T-helper 2 cell treated with Interferon-gamma antibody and Interleukin-4, amounts not matched to agents 5 μg/mL and 100 μg/mL, for 36 hours (primary cell): Measurements from ENCODE around the gene SLFN13.
A peak's percentile ranks its signal among the peaks of the same experiment; 100 is the strongest.
"Not testable (repeated sequence)": the region's sequence is repeated elsewhere in the genome, so short reads cannot be mapped to it uniquely, and the experiment has no call there.

ENCODE experiments used
- DNase-seq: peaks from one replicate; pipeline ENCODE4 v3.0.0; 2021; ENCODE audit warnings: low spot score
- H3K27ac Mint-ChIP-seq: one replicate; pipeline ENCODE4 v1.8.0; 2021; ENCODE audit warnings: mild to moderate bottlenecking, mixed read lengths
- H3K27me3 Mint-ChIP-seq: one replicate; pipeline ENCODE4 v1.8.0; 2021; ENCODE audit warnings: low read depth, mixed read lengths
- H3K36me3 Mint-ChIP-seq: one replicate; pipeline ENCODE4 v1.8.0; 2021; ENCODE audit warnings: low read depth, mixed read lengths
- H3K4me1 Mint-ChIP-seq: one replicate; pipeline ENCODE4 v1.8.0; 2021; ENCODE audit warnings: low read depth, mixed read lengths
- H3K4me3 Mint-ChIP-seq: one replicate; pipeline ENCODE4 v1.8.0; 2022; ENCODE audit warnings: mild to moderate bottlenecking, moderate library complexity, mixed read lengths
- H3K9me3 Mint-ChIP-seq: one replicate; pipeline ENCODE4 v1.8.0; 2021; ENCODE audit warnings: mixed read lengths

Gene SLFN13

DNA sequence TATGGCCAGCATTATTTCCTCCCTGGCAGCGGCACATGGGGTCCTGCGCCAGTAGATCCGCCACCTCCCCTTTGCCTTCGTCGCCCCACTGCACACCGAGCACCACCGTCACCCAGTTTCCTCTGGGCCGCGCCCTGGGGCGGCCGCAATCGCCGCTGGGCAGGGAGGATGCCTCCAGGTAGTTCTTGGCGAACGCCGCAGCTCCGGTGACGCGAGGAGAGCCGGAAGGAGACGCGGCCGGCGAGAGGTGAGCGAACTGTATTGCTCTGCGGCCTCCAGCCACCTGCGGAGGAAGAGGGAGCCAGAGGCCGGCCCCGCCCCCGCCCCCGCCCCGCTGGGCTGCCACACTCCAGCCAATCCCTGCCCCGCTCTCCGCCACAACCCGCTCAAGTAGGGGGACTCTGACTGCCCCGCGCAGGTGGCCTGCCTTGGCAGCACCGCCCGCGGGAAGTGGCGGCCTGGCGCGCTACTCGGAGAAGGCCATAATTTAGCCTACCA, 11.8 kb upstream of the SLFN13 start:
- Mint-ChIP-seq H3K36me3 (peaks cover 71% of the 10 kb centered on the region), H3K4me1 (peaks cover 16% of the 10 kb centered on the region), H3K27me3 (no peaks in the 10 kb centered on the region), H3K4me3 (peak overlapping the region; percentile 58), H3K9me3 (peaks cover 16% of the 10 kb centered on the region), H3K27ac (peak overlapping the region; percentile 49)
- no peak for DNase-seq

DNA sequence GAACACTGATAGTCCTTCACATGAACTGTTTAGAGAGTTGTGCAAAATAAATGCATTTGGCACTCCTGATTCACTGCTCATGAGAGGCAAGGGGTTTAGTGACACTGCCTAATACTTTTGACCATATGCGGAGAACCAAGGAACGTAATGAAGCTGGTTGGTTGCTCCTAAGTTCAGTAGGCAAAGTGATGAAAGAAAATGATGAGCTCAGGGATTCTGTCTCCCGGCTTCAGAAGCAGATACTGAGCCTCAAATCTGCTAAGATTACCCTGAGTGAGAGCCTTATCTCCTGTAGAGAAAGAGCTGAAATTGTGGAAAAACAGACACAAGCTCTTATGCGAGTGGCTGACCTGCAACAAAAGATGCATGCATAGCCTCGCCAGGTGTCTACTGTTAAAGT, 5.5 kb upstream of the SLFN13 start:
- not testable (repeated sequence) for H3K4me3 Mint-ChIP-seq, H3K27ac Mint-ChIP-seq, H3K9me3 Mint-ChIP-seq, H3K4me1 Mint-ChIP-seq, DNase-seq, H3K27me3 Mint-ChIP-seq
- peaks cover 48% of the 10 kb centered on the region for H3K36me3 Mint-ChIP-seq

DNA sequence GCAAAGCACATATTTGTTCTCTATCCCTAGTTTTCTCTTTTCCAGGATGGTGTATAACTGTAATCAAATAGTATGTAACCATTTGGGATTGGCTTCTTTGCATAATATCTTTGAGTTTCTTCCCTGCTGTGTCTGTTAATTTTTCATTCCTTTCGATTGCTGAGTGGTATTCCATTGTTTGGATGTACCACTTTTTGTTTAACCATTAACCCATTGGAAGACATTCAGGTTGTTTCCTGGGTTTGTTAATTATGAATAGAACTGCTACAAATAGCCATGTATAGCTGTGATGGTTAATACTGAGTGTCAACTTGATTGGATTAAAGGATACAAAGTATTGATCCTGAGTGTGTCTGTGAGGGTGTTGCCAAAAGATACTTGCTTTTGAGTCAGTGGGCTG, 4.6 kb upstream of the SLFN13 start:
- H3K36me3 Mint-ChIP-seq = peaks cover 46% of the 10 kb centered on the region
- no peak for DNase-seq
- peaks cover 4% of the 10 kb centered on the region for H3K4me1 Mint-ChIP-seq
- no peaks in the 10 kb centered on the region for H3K27me3 Mint-ChIP-seq
- no peak overlapping the region for H3K4me3 Mint-ChIP-seq
- no peaks in the 10 kb centered on the region for H3K9me3 Mint-ChIP-seq
- no peak overlapping the region for H3K27ac Mint-ChIP-seq

DNA sequence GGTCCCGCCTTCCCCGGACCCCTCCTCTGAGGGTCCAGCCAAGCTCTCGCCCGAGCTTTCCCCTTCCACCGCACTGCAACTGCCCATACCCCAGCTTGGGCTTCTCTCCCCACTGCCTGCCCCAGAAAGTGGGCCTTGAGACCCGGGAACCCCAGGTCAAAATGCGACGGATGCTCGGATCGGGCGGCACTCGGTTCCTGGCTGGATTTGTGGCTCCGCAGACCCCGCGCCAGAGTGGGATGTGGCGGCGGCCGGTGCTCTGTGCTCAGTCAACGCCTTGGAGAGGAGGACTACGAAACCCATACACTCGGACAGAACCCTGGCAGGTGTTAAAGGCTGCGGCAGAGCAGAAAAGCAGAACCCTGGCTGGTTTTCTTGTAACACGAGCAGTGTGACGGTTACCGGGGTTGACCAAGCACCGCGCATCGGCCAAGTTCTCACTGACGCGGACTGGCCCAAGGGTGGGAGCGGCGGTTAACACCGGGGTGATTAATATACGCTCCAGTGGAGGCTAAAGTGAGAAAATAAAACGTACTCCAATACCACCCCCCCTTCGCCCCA, 885 bp upstream of the SLFN13 start:
- Mint-ChIP-seq H3K4me1 (peaks cover 11% of the 10 kb centered on the region), H3K36me3 (peaks cover 51% of the 10 kb centered on the region), H3K9me3 (no peaks in the 10 kb centered on the region), H3K27ac (peak overlapping the region; percentile 63), H3K4me3 (peak overlapping the region; percentile 40), H3K27me3 (no peaks in the 10 kb centered on the region)
- DNase-seq = no peak

DNA sequence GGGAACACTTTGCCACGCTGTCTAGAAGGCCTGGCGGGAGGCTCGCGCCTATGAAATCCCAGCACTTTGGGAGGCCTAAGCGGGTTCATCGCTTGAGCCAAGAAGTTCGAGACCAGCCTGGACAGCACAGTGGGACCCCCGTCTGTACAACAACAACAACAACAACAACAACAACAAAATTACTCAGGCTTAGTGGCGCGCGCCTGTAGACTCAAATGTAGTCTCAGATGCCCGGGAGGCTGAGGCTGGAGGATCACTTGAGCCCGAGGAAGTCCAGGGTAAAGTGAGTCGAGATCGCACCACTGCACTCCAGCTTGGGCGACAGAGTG, 297 bp upstream of the SLFN13 start:
- Mint-ChIP-seq H3K27ac (peak overlapping the region; percentile 80), H3K4me1 (peaks cover 11% of the 10 kb centered on the region), H3K4me3 (peak overlapping the region; percentile 79), H3K9me3 (no peaks in the 10 kb centered on the region), H3K36me3 (peaks cover 56% of the 10 kb centered on the region), H3K27me3 (no peaks in the 10 kb centered on the region)
- no peak for DNase-seq

DNA sequence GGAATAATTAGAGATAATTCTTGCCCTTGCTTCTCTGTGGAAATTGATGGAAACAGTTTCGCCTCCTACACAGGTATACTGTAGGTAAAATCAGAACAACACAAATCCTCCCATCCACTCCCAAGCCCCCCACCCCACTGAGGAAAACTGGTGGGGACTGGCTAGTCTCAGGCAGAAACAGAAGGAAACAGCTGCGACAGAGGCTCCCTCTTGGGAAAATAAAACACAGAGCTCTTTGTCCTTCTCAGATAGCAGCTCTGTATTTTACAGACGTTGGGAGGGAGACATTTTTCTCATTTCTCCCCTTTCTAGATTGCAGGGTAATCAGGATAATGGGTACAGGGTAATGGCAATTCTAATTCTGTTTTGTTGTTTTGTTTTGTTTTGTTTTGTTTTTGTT, 1.1 kb downstream of the SLFN13 start:
- H3K4me1 Mint-ChIP-seq = peaks cover 11% of the 10 kb centered on the region
- H3K27ac Mint-ChIP-seq = peak overlapping the region; percentile 60
- no peak for DNase-seq
- no peaks in the 10 kb centered on the region for H3K27me3 Mint-ChIP-seq
- H3K4me3 Mint-ChIP-seq = peak overlapping the region; percentile 79
- H3K9me3 Mint-ChIP-seq = no peaks in the 10 kb centered on the region
- peaks cover 64% of the 10 kb centered on the region for H3K36me3 Mint-ChIP-seq

DNA sequence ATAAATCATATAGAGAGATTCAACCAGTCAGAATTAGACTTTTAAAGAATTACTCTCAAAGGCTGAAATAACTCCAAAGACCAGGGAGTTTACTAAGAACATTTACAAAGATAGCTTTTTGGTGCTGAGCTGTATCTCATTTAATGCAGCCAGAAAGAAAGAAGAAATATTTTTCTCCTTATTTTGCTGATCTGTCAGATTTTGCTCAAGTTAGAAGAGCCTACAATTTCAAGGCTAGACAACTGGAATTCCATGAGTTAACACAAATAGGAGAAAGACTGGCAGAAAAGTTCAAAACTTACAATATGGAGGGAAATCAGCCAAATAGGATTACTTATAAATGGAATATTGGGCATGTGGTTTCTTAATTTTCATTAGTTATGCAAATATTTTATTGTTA, 10.1 kb downstream of the SLFN13 start:
- Mint-ChIP-seq H3K9me3 (no peaks in the 10 kb centered on the region), H3K4me3 (no peak overlapping the region), H3K4me1 (peaks cover 8% of the 10 kb centered on the region), H3K27ac (no peak overlapping the region), H3K27me3 (no peaks in the 10 kb centered on the region), H3K36me3 (peaks cover 37% of the 10 kb centered on the region)
- DNase-seq = no peak

DNA sequence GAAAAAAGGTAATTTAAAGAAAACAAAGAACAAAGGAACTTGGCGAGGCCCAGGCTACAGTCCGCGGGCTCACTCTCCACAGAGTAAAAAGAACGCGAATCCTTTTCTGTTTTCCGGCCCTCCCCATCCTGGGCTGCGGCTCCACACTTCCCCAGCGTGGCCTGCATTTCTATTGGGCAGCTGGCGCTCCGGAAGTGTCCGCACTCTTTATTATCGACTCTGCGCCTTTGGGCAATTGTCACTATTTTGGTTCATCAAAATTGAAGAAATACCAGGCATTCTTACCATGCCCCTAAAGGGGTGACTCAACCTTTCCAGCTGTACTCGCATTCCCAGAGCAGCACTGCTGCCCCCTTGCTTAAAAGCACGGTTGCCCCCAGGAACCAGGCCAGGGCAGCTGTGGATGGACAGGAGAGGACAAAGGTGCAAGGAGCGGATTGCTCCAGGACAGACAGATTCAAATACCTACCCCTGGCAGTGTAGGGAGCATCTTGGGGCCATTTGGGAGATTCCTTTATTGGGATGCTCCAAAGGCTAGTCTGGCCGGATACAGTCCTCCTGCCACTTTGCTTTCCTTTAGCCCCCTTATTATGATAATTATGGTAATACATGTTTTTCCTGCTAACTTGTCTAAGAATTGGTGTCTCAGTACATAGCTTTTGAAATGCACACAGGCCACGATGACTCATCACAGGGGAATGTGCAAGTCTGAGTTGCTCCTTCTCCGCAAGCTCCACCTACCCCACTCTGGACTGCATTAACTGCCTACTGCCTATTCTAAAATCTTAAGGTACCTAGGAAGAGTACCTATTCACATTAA, 15.3 kb downstream of the SLFN13 start:
- peaks cover 25% of the 10 kb centered on the region for H3K36me3 Mint-ChIP-seq
- no peaks in the 10 kb centered on the region for H3K27me3 Mint-ChIP-seq
- peak overlapping the region; percentile 63 for H3K27ac Mint-ChIP-seq
- peak overlapping the region; percentile 88 for H3K4me3 Mint-ChIP-seq
- peak; percentile 69 for DNase-seq
- no peaks in the 10 kb centered on the region for H3K9me3 Mint-ChIP-seq
- H3K4me1 Mint-ChIP-seq = peaks cover 37% of the 10 kb centered on the region

DNA sequence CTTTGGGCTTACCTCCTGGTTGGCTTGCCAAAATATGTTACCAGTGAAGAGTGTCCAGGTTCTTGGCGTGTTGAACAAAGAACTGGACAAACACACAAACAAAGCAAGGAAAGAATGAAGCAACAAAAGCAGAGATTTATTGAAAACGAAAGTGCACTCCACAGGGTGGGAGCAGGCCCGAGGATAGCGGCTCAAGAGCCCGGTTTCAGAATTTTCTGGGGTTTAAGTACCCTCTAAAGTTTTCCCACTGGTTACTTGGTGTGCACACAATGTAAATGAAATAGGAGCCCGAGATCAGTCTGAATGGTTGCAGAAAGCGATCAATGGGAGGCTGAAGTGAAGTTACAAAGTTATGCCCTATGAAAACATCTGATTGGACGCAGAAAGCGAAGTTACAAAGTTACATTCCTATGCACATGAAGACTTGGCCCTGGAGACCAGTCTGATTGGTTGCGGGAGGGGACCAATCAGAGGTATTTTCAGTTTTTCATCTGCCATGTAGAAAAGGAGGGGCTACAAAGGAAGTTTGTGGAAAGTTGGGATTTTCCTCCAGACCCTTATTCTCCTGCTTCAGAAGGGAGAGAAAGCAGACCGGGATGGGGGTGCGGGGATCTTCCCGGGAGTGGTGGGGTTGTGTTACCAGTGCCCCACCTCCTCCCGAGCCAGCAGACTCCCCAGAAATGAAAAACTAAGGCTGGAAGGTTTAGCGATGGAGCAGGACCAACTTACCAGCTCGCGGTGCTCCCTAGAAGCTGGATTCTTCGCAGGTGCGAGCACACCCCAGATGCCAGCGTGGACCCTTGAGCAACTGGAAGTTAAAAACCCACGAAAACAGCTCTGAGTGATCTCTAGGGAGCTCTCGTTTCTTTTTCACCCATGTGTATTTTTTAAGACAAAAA, 16.1 kb downstream of the SLFN13 start, which contains the start of gene SLFN12:
Gene SLFN12 (minus strand): TSS at position 325 of the 899 bp plus-strand sequence. CDS start 9,472 bp downstream, outside the sequence.
- peaks cover 24% of the 10 kb centered on the region for H3K36me3 Mint-ChIP-seq
- no peaks in the 10 kb centered on the region for H3K9me3 Mint-ChIP-seq
- peak within 1 kb of the TSS; percentile 85 for H3K27ac Mint-ChIP-seq
- H3K4me1 Mint-ChIP-seq = peaks cover 44% of the 10 kb centered on the region
- H3K4me3 Mint-ChIP-seq = peak within 1 kb of the TSS; percentile 88
- DNase-seq = peak; percentile 36
- no peaks in the 10 kb centered on the region for H3K27me3 Mint-ChIP-seq

DNA sequence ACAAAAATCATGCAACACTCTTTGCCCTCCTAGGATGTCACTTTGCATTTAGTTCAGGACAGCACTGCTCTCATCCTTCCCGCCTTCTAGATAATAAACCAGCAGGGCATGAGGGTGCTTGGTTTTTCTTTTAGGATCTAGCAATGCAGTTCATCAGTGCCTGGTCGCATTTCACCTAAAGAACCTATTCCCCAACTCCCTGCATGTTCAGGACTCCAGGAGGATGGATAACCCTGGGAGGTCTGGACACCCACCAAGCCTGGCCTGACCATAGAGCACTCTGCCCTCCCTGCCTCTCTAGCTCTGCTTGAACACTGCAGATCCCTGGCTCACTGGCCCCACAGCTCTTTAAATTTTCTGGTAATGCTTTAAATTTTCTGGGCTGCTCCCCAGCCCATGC, 18.9 kb downstream of the SLFN13 start:
- Mint-ChIP-seq H3K27me3 (no peaks in the 10 kb centered on the region), H3K27ac (no peak overlapping the region), H3K9me3 (no peaks in the 10 kb centered on the region), H3K36me3 (peaks cover 37% of the 10 kb centered on the region), H3K4me1 (peaks cover 44% of the 10 kb centered on the region), H3K4me3 (no peak overlapping the region)
- no peak for DNase-seq

DNA sequence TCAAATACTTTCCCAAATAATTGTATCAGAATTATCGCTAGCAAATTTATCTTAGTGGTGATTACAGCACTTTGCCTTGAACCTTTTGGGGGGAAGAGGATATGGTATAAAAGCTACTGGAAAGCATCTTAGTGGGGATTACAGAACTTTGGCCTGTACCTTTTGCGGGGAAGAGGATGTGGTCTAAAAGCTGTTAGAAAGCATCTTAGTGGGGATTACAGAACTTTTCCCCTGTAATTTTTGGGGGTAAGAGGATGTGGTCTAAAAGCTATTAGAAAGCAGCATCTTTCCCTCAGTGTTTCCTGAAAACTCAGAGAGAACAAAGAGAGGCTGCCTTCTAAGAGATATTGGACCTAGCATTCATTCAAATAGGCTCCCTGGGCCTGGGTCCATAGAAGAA, 20.3 kb downstream of the SLFN13 start:
- peaks cover 34% of the 10 kb centered on the region for H3K4me1 Mint-ChIP-seq
- peak overlapping the region; percentile 10 for H3K27ac Mint-ChIP-seq
- peak overlapping the region; percentile 9 for H3K4me3 Mint-ChIP-seq
- peaks cover 32% of the 10 kb centered on the region for H3K36me3 Mint-ChIP-seq
- DNase-seq = no peak
- H3K9me3 Mint-ChIP-seq = no peaks in the 10 kb centered on the region
- no peaks in the 10 kb centered on the region for H3K27me3 Mint-ChIP-seq

DNA sequence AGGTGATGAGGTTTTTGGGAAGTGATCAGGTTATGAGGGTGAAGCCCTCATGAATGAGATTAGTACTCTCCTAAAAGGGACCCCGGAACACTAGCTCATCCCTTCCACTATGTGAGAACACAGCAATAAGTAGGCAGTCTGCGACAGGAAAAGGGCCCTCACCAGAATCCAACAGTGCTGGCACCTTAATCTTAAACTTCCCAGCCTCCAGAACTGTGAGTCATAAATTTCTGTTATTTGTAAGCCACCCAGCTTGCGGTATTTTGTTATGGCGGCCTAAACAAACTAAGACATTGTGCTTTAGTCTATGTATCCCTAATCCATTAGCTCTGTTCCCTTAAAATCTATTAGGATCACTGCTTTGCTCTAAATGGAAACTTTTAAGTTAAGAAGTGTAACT, 24.8 kb downstream of the SLFN13 start:
- Mint-ChIP-seq H3K4me1 (peaks cover 12% of the 10 kb centered on the region), H3K27ac (no peak overlapping the region), H3K27me3 (no peaks in the 10 kb centered on the region), H3K36me3 (peaks cover 32% of the 10 kb centered on the region), H3K4me3 (no peak overlapping the region), H3K9me3 (no peaks in the 10 kb centered on the region)
- DNase-seq = no peak

DNA sequence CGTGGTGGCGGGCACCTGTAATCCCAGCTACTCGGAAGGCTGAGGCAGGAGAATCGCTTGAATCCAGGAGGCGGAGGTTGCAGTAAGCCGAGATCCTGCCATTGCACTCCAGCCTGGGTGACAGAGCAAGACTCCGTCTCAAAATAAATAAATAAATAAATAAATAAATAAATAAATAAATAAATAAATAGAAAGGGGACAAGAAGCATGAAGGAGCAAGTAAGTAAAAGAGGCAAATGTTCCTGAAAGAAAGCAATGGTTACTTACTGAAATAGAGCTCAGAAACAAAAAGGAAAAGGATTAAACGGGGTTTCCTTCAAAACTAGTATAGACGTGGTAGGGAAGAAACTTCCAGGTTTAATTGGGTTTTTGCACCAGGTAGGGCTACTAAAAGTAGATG, 27.5 kb downstream of the SLFN13 start:
- not testable (repeated sequence) for DNase-seq, H3K9me3 Mint-ChIP-seq, H3K27ac Mint-ChIP-seq, H3K4me3 Mint-ChIP-seq, H3K4me1 Mint-ChIP-seq, H3K27me3 Mint-ChIP-seq
- peaks cover 40% of the 10 kb centered on the region for H3K36me3 Mint-ChIP-seq

DNA sequence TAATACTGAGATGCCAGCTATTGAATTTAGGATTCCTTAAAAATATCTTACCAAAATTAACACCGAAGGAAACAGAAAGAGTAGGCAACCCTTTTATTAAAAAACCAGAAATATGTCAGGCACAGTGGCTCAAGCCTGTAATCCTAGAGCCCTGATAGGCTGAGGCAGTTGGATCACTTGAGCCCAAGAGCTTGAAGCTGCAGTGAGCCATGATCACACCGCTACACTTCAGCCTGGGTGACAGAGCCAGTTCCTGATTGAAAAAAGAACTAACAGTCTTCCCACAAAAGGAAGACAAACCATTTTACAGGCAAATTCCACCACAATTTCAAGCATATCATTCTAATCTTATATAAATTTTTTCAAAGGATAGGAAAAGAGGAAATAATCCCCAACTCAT, 31.9 kb downstream of the SLFN13 start:
- DNase-seq = no peak
- Mint-ChIP-seq H3K4me1 (peaks cover 8% of the 10 kb centered on the region), H3K4me3 (no peak overlapping the region), H3K36me3 (peaks cover 58% of the 10 kb centered on the region), H3K27me3 (no peaks in the 10 kb centered on the region), H3K27ac (no peak overlapping the region), H3K9me3 (peaks cover 27% of the 10 kb centered on the region)
